B cell (primary cell): Measurements from ENCODE around the gene PLIN5. TPM values are rescaled to one million over a fixed set of nuclear protein-coding genes. Genes with fewer than 3 reads are reported as not detected.
"Not testable (repeated sequence)": the region's sequence is repeated elsewhere in the genome, so short reads cannot be mapped to it uniquely, and the experiment has no call there.

Experiments used
- ATAC-seq: fragments of 200-7000 bp; cut with Tn5 transposase; one replicate; pipeline ENCODE4 v1.10.0; 2021; ENCODE audit warnings: low read depth, mild to moderate bottlenecking, moderate number of reproducible peaks, moderate library complexity
- CTCF ChIA-PET: fragments of 350-600 bp; sonication (Branson Sonifier 250); formaldehyde crosslinking; loops from one replicate; lab custom pipeline; 2021; ENCODE audit warnings: antibody characterized with exemption, inconsistent platforms; lab: Charles Lee
- POLR2A ChIA-PET: fragments of 350-600 bp; sonication (Branson Sonifier 250); formaldehyde crosslinking; loops from one replicate; lab custom pipeline; 2021; ENCODE audit warnings: antibody characterized with exemption; lab: Charles Lee
- DNase-seq: peaks from one replicate; pipeline ENCODE4 v3.0.0; 2013
- H2AFZ ChIP-seq: 2 replicates; pipeline ENCODE4 v1.6.1; 2012; ENCODE audit warnings: mild to moderate bottlenecking, low read depth, low read length; ENCODE audit not compliant: insufficient read depth, poor library complexity, severe bottlenecking
- H3K27ac ChIP-seq, 2 donors: 1 replicate in 1 of 2; 2 replicates in 1 of 2; pipeline ENCODE4 v1.5.1; 2012 to 2013; ENCODE audit warnings: low read length in 2 of 2, mild to moderate bottlenecking in 2 of 2, moderate library complexity in 1 of 2
- H3K27me3 ChIP-seq, 4 experiments: fragments of 200-600 bp in 1 of 4; sonication (generic) in 1 of 4; replicated peaks in 1 of 4; 1 replicate in 2 of 4; 2 replicates in 2 of 4; pipeline versions ENCODE4 v1.6.1 to v1.7.0; 2013 to 2016; ENCODE audit warnings: low read length in 3 of 4, mild to moderate bottlenecking in 2 of 4, mixed read lengths in 1 of 4, moderate library complexity in 1 of 4; ENCODE audit not compliant: insufficient read depth in 4 of 4, control insufficient read depth in 3 of 4; ENCODE audit errors: control extremely low read depth in 1 of 4
- H3K36me3 ChIP-seq, 2 experiments: replicated peaks in 1 of 2; 1 replicate in 1 of 2; 2 replicates in 1 of 2; pipeline versions ENCODE4 v1.6.1 to v1.7.1; 2013; ENCODE audit warnings: low read length in 1 of 2; ENCODE audit not compliant: insufficient read depth in 2 of 2, control insufficient read depth in 1 of 2; ENCODE audit errors: control extremely low read depth in 1 of 2, extremely low read depth in 1 of 2
- H3K4me1 ChIP-seq, 2 donors: fragments of 200-600 bp in 1 of 2; sonication (generic) in 1 of 2; 1 replicate in 1 of 2; 2 replicates in 1 of 2; pipeline versions ENCODE4 v1.5.1 to v1.6.1; 2013 to 2017; ENCODE audit warnings: low read length in 2 of 2; ENCODE audit not compliant: control insufficient read depth in 2 of 2, insufficient read depth in 2 of 2
- H3K4me2 ChIP-seq: replicated peaks from 2 replicates; pipeline ENCODE3; 2012; ENCODE audit warnings: mild to moderate bottlenecking, low read depth, low read length; ENCODE audit not compliant: poor library complexity, severe bottlenecking
- H3K4me3 ChIP-seq, 5 experiments: fragments of 200-600 bp in 1 of 5; sonication (generic) in 1 of 5; 1 replicate in 3 of 5; 2 replicates in 2 of 5; pipeline versions ENCODE4 v1.5.1 to v1.7.0; 2011 to 2016; ENCODE audit warnings: low read length in 4 of 5, mild to moderate bottlenecking in 4 of 5, low read depth in 2 of 5, control low read depth in 1 of 5, moderate library complexity in 1 of 5; ENCODE audit not compliant: insufficient read depth in 1 of 5; ENCODE audit errors: control extremely low read depth in 1 of 5, extremely low read depth in 1 of 5
- H3K79me2 ChIP-seq: fragments of 200-600 bp; sonication (generic); one replicate; pipeline ENCODE4 v1.6.0; 2016; ENCODE audit warnings: low read length; ENCODE audit not compliant: control insufficient read depth, insufficient read depth
- H3K9ac ChIP-seq: fragments of 200-600 bp; sonication (generic); 2 replicates; pipeline ENCODE4 v1.6.1; 2017; ENCODE audit warnings: mild to moderate bottlenecking, low read length, moderate library complexity
- H3K9me3 ChIP-seq, 3 donors: one replicate each; pipeline versions ENCODE4 v1.6.1 to v1.7.1; 2013; ENCODE audit warnings: low read length in 2 of 3; ENCODE audit not compliant: control insufficient read depth in 2 of 3, insufficient read depth in 1 of 3; ENCODE audit errors: control extremely low read depth in 1 of 3
- H4K20me1 ChIP-seq: 2 replicates; pipeline ENCODE4 v1.6.0; 2012; ENCODE audit warnings: mild to moderate bottlenecking, low read length; ENCODE audit not compliant: insufficient read depth, control insufficient read depth, poor library complexity, severe bottlenecking
- H3K27ac Mint-ChIP-seq: one replicate; pipeline ENCODE4 v1.8.0; 2021; ENCODE audit warnings: mixed read lengths
- H3K27me3 Mint-ChIP-seq: one replicate; pipeline ENCODE4 v1.8.0; 2021; ENCODE audit warnings: mixed read lengths
- H3K4me1 Mint-ChIP-seq: one replicate; pipeline ENCODE4 v1.8.0; 2021; ENCODE audit warnings: mixed read lengths
- H3K4me3 Mint-ChIP-seq: one replicate; pipeline ENCODE4 v1.8.0; 2021; ENCODE audit warnings: mixed read lengths
- H3K9me3 Mint-ChIP-seq: one replicate; pipeline ENCODE4 v1.8.0; 2022; ENCODE audit warnings: mixed read lengths; ENCODE audit not compliant: insufficient read depth
- EZH2 ChIP-seq: IDR thresholded peaks from 2 replicates; pipeline ENCODE4 v1.6.1; 2012; ENCODE audit warnings: borderline replicate concordance, low read depth, mild to moderate bottlenecking, moderate library complexity, low read length; ENCODE audit not compliant: insufficient read depth, poor library complexity, severe bottlenecking
- WGBS: methylation state at CpG from one replicate; pipeline ENCODE4 v1.1.5; 2013; ENCODE audit warnings: missing lambda C conversion rate; ENCODE audit not compliant: insufficient coverage; 5-methylcytosine and 5-hydroxymethylcytosine counted together
- intact Hi-C: fragments of 100-400 bp; cut with micrococcal nuclease; formaldehyde crosslinking; loops from one replicate; pipeline ENCODE4 v1.10.0; 2022
- polyA plus RNA-seq: library from polyadenylated mRNA; depleted of rRNA; stranded (reverse); fragments of >200 nt; gene quantifications from 2 replicates; pipeline ENCODE4 v1.2.3, GENCODE V29; 2012
- total RNA-seq, 2 donors: library from RNA; stranded (reverse); fragments of 120-200 nt in 1 of 2; gene quantifications; 1 replicate in 1 of 2; 2 replicates in 1 of 2; pipeline versions ENCODE4 v1.2.3 to v1.2.4, GENCODE V29; 2013 to 2022
- TF ChIP-seq, protein P1 (sequence below): fragments of 200-600 bp; IDR thresholded peaks from one replicate; pipeline ENCODE4 v1.8.0; 2022; ENCODE audit warnings: antibody characterized with exemption, mild to moderate bottlenecking

Gene PLIN5
- total and polyA plus RNA-seq, 2 donors (not counting 1 experiment from before 2014, with no cell fraction given) = 0.15 to 0.27 TPM

DNA sequence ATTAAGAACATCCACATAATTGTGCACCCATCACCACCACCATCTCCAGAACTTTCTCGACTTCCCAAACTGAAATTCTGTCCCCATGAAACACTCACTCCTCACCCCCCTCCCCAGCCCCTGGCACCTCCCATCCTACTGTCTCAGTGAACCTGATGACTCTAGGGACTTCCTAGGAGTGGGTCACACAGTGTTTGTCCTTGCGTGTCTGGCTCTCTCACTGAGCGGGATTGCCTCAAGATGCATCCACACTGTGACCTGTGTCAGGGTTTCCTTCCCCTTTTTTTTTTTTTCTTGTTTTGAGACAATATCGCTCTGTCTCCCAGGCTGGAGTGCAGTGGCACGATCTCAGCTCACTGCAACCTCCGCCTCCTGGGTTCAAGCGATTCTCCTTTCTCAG lies 27.1 kb upstream of the PLIN5 start:
- H3K9me3 Mint-ChIP-seq, H3K4me3 Mint-ChIP-seq, H2AFZ ChIP-seq, H3K36me3 ChIP-seq, H3K4me2 ChIP-seq, H3K9me3 ChIP-seq, POLR2A ChIA-PET, H3K27ac Mint-ChIP-seq, H3K79me2 ChIP-seq, H4K20me1 ChIP-seq, H3K4me1 Mint-ChIP-seq, DNase-seq, intact Hi-C loops, H3K9ac ChIP-seq, H3K4me3 ChIP-seq, H3K4me1 ChIP-seq, H3K27me3 Mint-ChIP-seq, H3K27ac ChIP-seq: not testable (repeated sequence)
- WGBS = 33% methylated on average over 4 of the region's 7 CpGs
- ATAC-seq = peak; percentile 21
- H3K27me3 ChIP-seq = peaks cover 0 to 11% (median 2%) of the 10 kb centered on the region in 4 experiments
- CTCF ChIA-PET = interaction anchor here (0.8 kb wide), 1 partner anchor 11 kb away, joined by 3 read pairs; no protein-coding TSS in a partner anchor

DNA sequence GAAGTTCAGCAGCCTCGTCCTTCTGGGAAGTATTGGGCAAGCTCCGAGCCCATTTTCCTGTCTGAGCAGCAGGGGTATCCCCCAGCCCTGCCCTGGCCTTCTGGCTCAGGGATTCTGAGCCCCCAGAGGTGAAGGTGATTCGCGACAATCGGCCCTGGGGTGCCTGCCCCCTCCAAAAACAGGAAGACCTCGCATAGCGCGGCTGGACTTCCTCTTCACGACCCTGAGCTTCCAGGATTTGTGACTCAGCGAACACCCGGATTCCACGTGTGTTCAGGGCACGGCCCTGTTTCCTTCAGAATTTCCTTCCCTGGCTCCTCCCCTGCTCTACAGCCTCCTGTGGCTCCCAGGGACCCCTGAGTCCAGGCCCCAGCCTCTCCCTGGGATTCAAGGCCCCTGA lies 24.5 kb upstream of the PLIN5 start, which contains the start of gene SEMA6B:
Gene SEMA6B, minus strand, starts transcription at position 116 of the 400 bp plus-strand sequence. CDS start 1,227 bp downstream, outside the sequence.
- no peaks in the 10 kb centered on the region for H4K20me1 ChIP-seq
- CTCF ChIA-PET = interaction anchor here (0.6 to 2.7 kb wide), 6 partner anchors 10 to 77 kb away, joined by 3 to 15 read pairs (median 5); no protein-coding TSS in a partner anchor
- ATAC-seq (no peak), DNase-seq (no peak)
- no peak within 1 kb of the TSS for H3K4me2 ChIP-seq
- no peak within 1 kb of the TSS for H3K27ac ChIP-seq
- intact Hi-C loops = loop anchor here (5.0 kb wide), 1 partner anchor 78 kb away; the partner anchor contains the start of gene TNFAIP8L1
- Mint-ChIP-seq H3K4me1 (peaks cover 3% of the 10 kb centered on the region), H3K27ac (no peak within 1 kb of the TSS), H3K9me3 (no peaks in the 10 kb centered on the region), H3K27me3 (peaks cover 1% of the 10 kb centered on the region), H3K4me3 (no peak within 1 kb of the TSS)
- peaks cover 0 to 14% (median 0%) of the 10 kb centered on the region in 3 donors for H3K9me3 ChIP-seq
- TF ChIP-seq, protein P1, sequence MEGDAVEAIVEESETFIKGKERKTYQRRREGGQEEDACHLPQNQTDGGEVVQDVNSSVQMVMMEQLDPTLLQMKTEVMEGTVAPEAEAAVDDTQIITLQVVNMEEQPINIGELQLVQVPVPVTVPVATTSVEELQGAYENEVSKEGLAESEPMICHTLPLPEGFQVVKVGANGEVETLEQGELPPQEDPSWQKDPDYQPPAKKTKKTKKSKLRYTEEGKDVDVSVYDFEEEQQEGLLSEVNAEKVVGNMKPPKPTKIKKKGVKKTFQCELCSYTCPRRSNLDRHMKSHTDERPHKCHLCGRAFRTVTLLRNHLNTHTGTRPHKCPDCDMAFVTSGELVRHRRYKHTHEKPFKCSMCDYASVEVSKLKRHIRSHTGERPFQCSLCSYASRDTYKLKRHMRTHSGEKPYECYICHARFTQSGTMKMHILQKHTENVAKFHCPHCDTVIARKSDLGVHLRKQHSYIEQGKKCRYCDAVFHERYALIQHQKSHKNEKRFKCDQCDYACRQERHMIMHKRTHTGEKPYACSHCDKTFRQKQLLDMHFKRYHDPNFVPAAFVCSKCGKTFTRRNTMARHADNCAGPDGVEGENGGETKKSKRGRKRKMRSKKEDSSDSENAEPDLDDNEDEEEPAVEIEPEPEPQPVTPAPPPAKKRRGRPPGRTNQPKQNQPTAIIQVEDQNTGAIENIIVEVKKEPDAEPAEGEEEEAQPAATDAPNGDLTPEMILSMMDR = no peak
- no peak for TF ChIP-seq EZH2
- no peak within 1 kb of the TSS for H3K9ac ChIP-seq
- no peaks in the 10 kb centered on the region for H3K36me3 ChIP-seq
- POLR2A ChIA-PET = no interaction called here
- H3K4me3 ChIP-seq = no peak within 1 kb of the TSS
- no peaks in the 10 kb centered on the region for H3K79me2 ChIP-seq
- H2AFZ ChIP-seq = no peak within 1 kb of the TSS
- 30% methylated on average over 13 of the region's 13 CpGs for WGBS
- peaks cover 0 to 4% of the 10 kb centered on the region in 2 donors for H3K4me1 ChIP-seq
- H3K27me3 ChIP-seq = peaks cover 0 to 11% (median 2%) of the 10 kb centered on the region in 4 experiments
